Keratinocyte (primary cell): ENCODE data around the gene FHOD3. TPM values are rescaled to one million over a fixed set of nuclear protein-coding genes. Genes with fewer than 3 reads are reported as not detected.

Experiments
- DNase-seq: peaks from one replicate; pipeline ENCODE4 v3.0.0-alpha.2; 2011; ENCODE audit warnings: low read depth, missing footprints, low spot score
- FAIRE-seq: peaks from 2 replicates; lab custom pipeline; 2011; peaks lifted over from hg19 to GRCh38; lab: Jason Lieb, UNC
- H2AFZ ChIP-seq: 2 replicates; pipeline ENCODE4 v1.6.0; 2012; ENCODE audit warnings: low read length, control low read depth, inconsistent platforms; ENCODE audit not compliant: control insufficient read depth
- H3K27ac ChIP-seq: 2 replicates; pipeline ENCODE4 v1.5.1; 2011; ENCODE audit warnings: low read length; ENCODE audit not compliant: control insufficient read depth, insufficient read depth
- H3K27me3 ChIP-seq: 3 replicates; pipeline ENCODE4 v1.6.0; 2011; ENCODE audit warnings: low read length; ENCODE audit not compliant: control insufficient read depth, insufficient read depth; ENCODE audit errors: extremely low read depth
- H3K36me3 ChIP-seq, 2 experiments: 2 replicates in 1 of 2; 3 replicates in 1 of 2; pipeline ENCODE4 v1.5.1; 2011; ENCODE audit warnings: low read length in 2 of 2, mild to moderate bottlenecking in 1 of 2; ENCODE audit not compliant: control insufficient read depth in 2 of 2, insufficient read depth in 2 of 2; ENCODE audit errors: extremely low read depth in 1 of 2
- H3K4me1 ChIP-seq: 3 replicates; pipeline ENCODE4 v1.5.1; 2011; ENCODE audit warnings: low read length; ENCODE audit not compliant: control insufficient read depth, insufficient read depth; ENCODE audit errors: extremely low read depth
- H3K4me2 ChIP-seq: 3 replicates; pipeline ENCODE4 v1.6.0; 2011; ENCODE audit warnings: low read depth, low read length; ENCODE audit not compliant: control insufficient read depth, insufficient read depth; ENCODE audit errors: extremely low read depth
- H3K4me3 ChIP-seq, 3 experiments: fragments of 200-600 bp in 1 of 3; sonication (generic) in 1 of 3; 2 replicates in 2 of 3; 3 replicates in 1 of 3; pipeline ENCODE4 v1.5.1; 2011 to 2016; ENCODE audit warnings: low read length in 3 of 3, mild to moderate bottlenecking in 3 of 3, control low read depth in 2 of 3, inconsistent platforms in 1 of 3, low read depth in 1 of 3, mixed read lengths in 1 of 3, mixed run types in 1 of 3, moderate library complexity in 1 of 3; ENCODE audit not compliant: control insufficient read depth in 2 of 3, insufficient read depth in 2 of 3; ENCODE audit errors: extremely low read depth in 1 of 3
- H3K79me2 ChIP-seq: 2 replicates; pipeline ENCODE4 v1.6.0; 2012; ENCODE audit warnings: low read length; ENCODE audit not compliant: control insufficient read depth, insufficient read depth
- H3K9ac ChIP-seq: 3 replicates; pipeline ENCODE4 v1.6.0; 2011; ENCODE audit warnings: low read length; ENCODE audit not compliant: control insufficient read depth, insufficient read depth; ENCODE audit errors: extremely low read depth
- H3K9me1 ChIP-seq: 3 replicates; pipeline ENCODE4 v1.6.0; 2011; ENCODE audit warnings: low read length; ENCODE audit not compliant: control insufficient read depth, insufficient read depth; ENCODE audit errors: extremely low read depth
- H3K9me3 ChIP-seq: 2 replicates; pipeline ENCODE4 v1.5.1; 2012; ENCODE audit warnings: low read depth, low read length; ENCODE audit not compliant: control insufficient read depth
- H4K20me1 ChIP-seq: 3 replicates; pipeline ENCODE4 v1.6.0; 2011; ENCODE audit warnings: low read length; ENCODE audit not compliant: control insufficient read depth, insufficient read depth; ENCODE audit errors: extremely low read depth
- CTCF ChIP-seq, 3 experiments: IDR thresholded peaks in 1 of 3; conservative IDR thresholded peaks in 1 of 3; optimal IDR thresholded peaks in 1 of 3; 2 replicates in 2 of 3; 3 replicates in 1 of 3; pipeline versions ENCODE3 to v1.5.1; 2011; ENCODE audit warnings: low read length in 3 of 3, mild to moderate bottlenecking in 3 of 3, moderate library complexity in 2 of 3, control low read depth in 1 of 3, inconsistent platforms in 1 of 3; ENCODE audit not compliant: insufficient read depth in 2 of 3; ENCODE audit errors: extremely low read depth in 1 of 3
- EZH2 ChIP-seq: IDR thresholded peaks from one replicate; pipeline ENCODE4 v1.6.1; 2012; ENCODE audit warnings: inconsistent platforms, mild to moderate bottlenecking, low read length, moderate library complexity
- dilution Hi-C: fragments of 300-500 bp; cut with MboI; formaldehyde crosslinking; loops from one replicate; pipeline ENCODE4 v1.7.0; 2020; ENCODE audit warnings: low sequenced_read_pairs; ENCODE audit not compliant: extremely low pct_ligation_motif_present
- polyA plus RNA-seq, 5 experiments: library from polyadenylated mRNA; depleted of rRNA in 3 of 5; stranded (reverse) in 3 of 5; stranded (forward) in 1 of 5; unstranded in 1 of 5; fragments of >200 nt; gene quantifications; 1 replicate in 1 of 5; 2 replicates in 3 of 5; 3 replicates in 1 of 5; pipeline versions ENCODE4 v1.2.1 to v1.2.3, GENCODE V29; 2011 to 2012; ENCODE audit warnings: missing spikeins in 2 of 5, low read depth in 1 of 5, low replicate concordance in 1 of 5

Gene FHOD3
- polyA plus RNA-seq, 1 donor (not counting 4 experiments of a cell fraction or from before 2014, with no cell fraction given) = 7.7 TPM

- H3K4me1 ChIP-seq = no peaks in the 10 kb centered on the region
- H3K9me3 ChIP-seq = no peaks in the 10 kb centered on the region
- H3K4me2 ChIP-seq = no peak overlapping the region
- dilution Hi-C loops = no loop called here
- H4K20me1 ChIP-seq = no peaks in the 10 kb centered on the region
- DNase-seq (no peak), FAIRE-seq (no peak)
- H2AFZ ChIP-seq = no peak overlapping the region
- no peaks in the 10 kb centered on the region for H3K27me3 ChIP-seq
- no peak for TF ChIP-seq CTCF (optimal IDR thresholded peaks at IDR 0.05 in 1 of 3, IDR thresholded peaks at IDR 0.05 in 1 of 3, conservative IDR thresholded peaks at IDR 0.05 in 1 of 3; ENCODE audit: extremely low read depth in 1 of 3, insufficient read depth in 2 of 3, low read length in 3 of 3)
- no peak for TF ChIP-seq EZH2
- H3K9ac ChIP-seq = no peak overlapping the region
- H3K79me2 ChIP-seq = no peaks in the 10 kb centered on the region
- H3K4me3 ChIP-seq = no peak overlapping the region
- H3K9me1 ChIP-seq = no peaks in the 10 kb centered on the region
- no peak overlapping the region for H3K27ac ChIP-seq
- H3K36me3 ChIP-seq = peaks cover 0 to 2% of the 10 kb centered on the region in 2 experiments
Measured at GRCh38 chr18:36602620-36603019, 305.1 kb downstream of the FHOD3 start.

GRCh38 chr18:36608107-36608506 lies 310.6 kb downstream of the FHOD3 start:
- TF ChIP-seq EZH2 (no peak), CTCF (optimal IDR thresholded peaks at IDR 0.05 in 1 of 3, IDR thresholded peaks at IDR 0.05 in 1 of 3, conservative IDR thresholded peaks at IDR 0.05 in 1 of 3; ENCODE audit: extremely low read depth in 1 of 3, insufficient read depth in 2 of 3, low read length in 3 of 3) (no peak)
- dilution Hi-C loops = no loop called here
- Histone ChIP-seq H3K27ac (no peak overlapping the region), H3K27me3 (no peaks in the 10 kb centered on the region), H3K79me2 (no peaks in the 10 kb centered on the region), H3K9me1 (no peaks in the 10 kb centered on the region), H3K4me3 (no peak overlapping the region), H4K20me1 (no peaks in the 10 kb centered on the region), H3K9me3 (no peaks in the 10 kb centered on the region), H3K4me2 (no peak overlapping the region), H2AFZ (no peak overlapping the region), H3K4me1 (peaks cover 3% of the 10 kb centered on the region), H3K36me3 (no peaks in the 10 kb centered on the region), H3K9ac (no peak overlapping the region)
- FAIRE-seq = no peak
- no peak for DNase-seq
